Stimulated activated CD4-positive, alpha-beta T cell treated with anti-CD3 and anti-CD28 coated beads, Interleukin-12 subunit alpha, Interleukin-12 subunit beta, amount 100 ng/mL, for 48 hours (primary cell): ENCODE results near the gene CHRND.
"Not testable (repeated sequence)": the region's sequence is repeated elsewhere in the genome, so short reads cannot be mapped to it uniquely, and the experiment has no call there.

Source experiments
- DNase-seq, 3 donors: peaks; one replicate each; pipeline ENCODE4 v3.0.0-alpha.2; 2020; ENCODE audit warnings: low read depth in 2 of 3, low spot score in 1 of 3

The CHRND gene

GRCh38 chr2:232570481-232570880, 44.5 kb downstream of the CHRND start:
- DNase-seq = not testable (repeated sequence)

GRCh38 chr2:232571026-232571474, 45.1 kb downstream of the CHRND start:
- DNase-seq = no peak

DNA sequence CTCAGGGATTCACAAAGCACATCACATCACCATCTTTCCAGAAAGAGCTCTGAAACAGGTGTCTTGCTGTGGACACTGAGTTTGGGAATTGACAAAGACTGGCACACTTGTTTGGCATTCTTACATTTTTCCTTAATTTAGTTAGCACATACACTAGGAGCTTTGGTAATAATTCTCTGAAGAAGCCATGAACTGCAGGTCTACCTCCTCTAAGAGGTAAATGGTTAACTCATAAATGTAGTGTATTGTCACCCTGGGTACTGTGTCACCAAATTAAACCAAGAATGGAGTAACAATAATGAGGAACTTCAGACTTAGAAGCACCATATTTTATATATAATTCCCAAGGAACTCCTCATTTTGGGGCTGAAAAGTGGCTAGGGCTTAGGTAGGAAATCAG, 47.1 kb downstream of the CHRND start:
- DNase-seq = no peak

- DNase-seq = no peak
Measured at GRCh38 chr2:232573771-232574435, 47.9 kb downstream of the CHRND start.

- DNase-seq = no peak
Measured at GRCh38 chr2:232574674-232575403, 48.9 kb downstream of the CHRND start.

GRCh38 chr2:232575404-232575746, 49.4 kb downstream of the CHRND start:
- no peak for DNase-seq

DNA sequence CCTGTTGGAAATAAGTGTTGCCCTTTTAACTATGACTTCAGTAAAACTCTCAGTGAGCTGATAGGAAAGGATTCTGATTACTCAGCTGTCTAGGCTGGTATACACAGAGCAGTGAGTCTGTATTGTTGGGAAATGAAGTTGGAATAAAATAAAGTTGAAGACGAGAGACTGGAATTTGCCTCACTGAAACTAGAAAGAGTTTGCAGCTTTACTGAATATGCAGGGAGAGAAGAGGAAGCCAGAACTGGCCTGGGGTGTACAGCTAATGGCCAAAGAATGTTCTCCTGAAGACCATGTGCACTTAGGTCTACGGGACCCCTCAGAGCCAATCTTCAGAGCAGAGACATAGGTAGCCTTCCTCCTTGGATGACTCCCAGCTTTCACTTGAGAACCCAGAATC, 51.0 kb downstream of the CHRND start:
- no peak for DNase-seq

- DNase-seq = no peak
Measured at GRCh38 chr2:232577841-232578240, 51.9 kb downstream of the CHRND start.

DNA sequence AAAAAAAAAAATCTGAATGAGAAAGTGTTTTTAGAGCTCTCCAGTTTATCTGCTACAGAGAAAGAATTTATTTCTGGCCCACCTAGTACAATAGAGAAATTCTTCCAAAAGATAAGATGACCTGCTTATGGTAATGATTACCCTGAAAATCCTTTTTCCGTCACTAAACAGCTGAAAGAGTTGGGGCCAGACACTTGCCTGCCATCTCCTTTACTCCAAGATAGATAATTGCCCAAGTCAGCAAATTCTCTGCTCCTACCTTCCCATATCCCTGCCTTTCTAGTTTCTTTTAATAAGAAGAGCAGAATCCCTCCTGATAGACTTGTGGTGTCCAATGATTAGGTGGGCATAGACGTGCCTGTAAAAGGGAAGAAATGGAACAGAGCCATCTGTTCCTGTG, 52.7 kb downstream of the CHRND start:
- DNase-seq = no peak

GRCh38 chr2:232580648-232580981, 54.7 kb downstream of the CHRND start:
- no peak for DNase-seq

DNA sequence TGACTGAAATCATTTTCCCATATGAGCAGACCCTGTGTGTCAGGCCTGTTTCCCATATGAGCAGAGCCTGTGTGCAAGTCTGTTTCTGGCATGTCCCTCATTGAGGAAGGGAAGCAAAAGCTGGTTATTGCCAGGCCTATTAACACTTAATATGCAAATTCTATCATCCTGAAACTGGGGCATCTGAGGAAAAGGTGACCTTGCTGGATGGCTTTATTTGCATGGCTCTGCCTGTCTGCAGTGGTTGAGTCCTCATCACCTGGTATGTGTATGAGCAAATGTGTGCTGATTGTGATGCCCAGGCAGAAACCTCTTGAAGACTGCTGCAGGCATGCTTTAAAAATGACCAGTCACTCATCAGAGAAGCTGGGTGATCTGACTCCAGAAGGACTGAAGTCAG, 55.8 kb downstream of the CHRND start:
- no peak for DNase-seq

- DNase-seq = no peak
Measured at GRCh38 chr2:232584238-232584637, 58.3 kb downstream of the CHRND start.
